Testis (tissue), 3 donors: ENCODE measurements around the gene SART1. TPM values are rescaled to one million over a fixed set of nuclear protein-coding genes. Genes with fewer than 3 reads are reported as not detected.

ENCODE experiments used
- DNase-seq: peaks from one replicate; pipeline ENCODE4 v3.0.0-alpha.2; 2019
- H3K27ac ChIP-seq, 2 donors: fragments of 200-600 bp; sonication (generic); one replicate each; pipeline ENCODE4 v1.5.1; 2019
- H3K27me3 ChIP-seq: fragments of 200-600 bp; sonication (generic); one replicate; pipeline ENCODE4 v1.5.1; 2019
- H3K36me3 ChIP-seq: fragments of 200-600 bp; sonication (generic); one replicate; pipeline ENCODE4 v1.5.1; 2017; ENCODE audit warnings: low read depth; ENCODE audit errors: missing control alignments
- H3K4me1 ChIP-seq: fragments of 200-600 bp; sonication (generic); one replicate; pipeline ENCODE4 v1.5.1; 2019
- H3K4me3 ChIP-seq, 2 donors: fragments of 200-600 bp; sonication (generic); one replicate each; pipeline ENCODE4 v1.5.1; 2017 to 2019
- H3K9me3 ChIP-seq: fragments of 200-600 bp; sonication (generic); one replicate; pipeline ENCODE4 v1.5.1; 2017
- CTCF ChIP-seq, 3 experiments: fragments of 450-650 bp in 2 of 3; fragments of 200-600 bp in 1 of 3; sonication (generic) in 1 of 3; IDR thresholded peaks; one replicate each; pipeline ENCODE4 v1.5.1; 2016 to 2019; ENCODE audit warnings: antibody characterized with exemption in 3 of 3, mild to moderate bottlenecking in 2 of 3, moderate library complexity in 1 of 3
- POLR2A ChIP-seq: fragments of 450-650 bp; IDR thresholded peaks from one replicate; pipeline ENCODE4 v1.6.1; 2017; ENCODE audit warnings: antibody characterized with exemption, mild to moderate bottlenecking, moderate library complexity
- WGBS, 2 donors: methylation state at CpG; one replicate each; pipeline ENCODE4 v1.1.5; 2018; 5-methylcytosine and 5-hydroxymethylcytosine counted together
- intact Hi-C: fragments of 100-400 bp; cut with DNase I; formaldehyde crosslinking; loops from one replicate; pipeline ENCODE4 v1.15.1; 2023; ENCODE audit warnings: low total_unique reads
- polyA plus RNA-seq: library from polyadenylated mRNA; stranded (reverse); fragments of 350-450 nt; fragmentation: Illumina TruSeq; extraction: RNeasy Lipid Tissue Mini Kit (QIAGEN cat#74804); gene quantifications from one replicate; pipeline ENCODE4 v1.2.3, GENCODE V29; 2014; ENCODE audit warnings: low read depth, low replicate concordance; ENCODE audit not compliant: insufficient read depth
- total RNA-seq, 2 donors: library from RNA; depleted of rRNA; stranded (reverse); fragments of >200 nt; gene quantifications; one replicate each; pipeline ENCODE4 v1.2.3, GENCODE V29; 2016

SART1 gene
- total and polyA plus RNA-seq, 3 donors from 2014 or later: 56.8 to 102 (median 81.1) TPM

DNA sequence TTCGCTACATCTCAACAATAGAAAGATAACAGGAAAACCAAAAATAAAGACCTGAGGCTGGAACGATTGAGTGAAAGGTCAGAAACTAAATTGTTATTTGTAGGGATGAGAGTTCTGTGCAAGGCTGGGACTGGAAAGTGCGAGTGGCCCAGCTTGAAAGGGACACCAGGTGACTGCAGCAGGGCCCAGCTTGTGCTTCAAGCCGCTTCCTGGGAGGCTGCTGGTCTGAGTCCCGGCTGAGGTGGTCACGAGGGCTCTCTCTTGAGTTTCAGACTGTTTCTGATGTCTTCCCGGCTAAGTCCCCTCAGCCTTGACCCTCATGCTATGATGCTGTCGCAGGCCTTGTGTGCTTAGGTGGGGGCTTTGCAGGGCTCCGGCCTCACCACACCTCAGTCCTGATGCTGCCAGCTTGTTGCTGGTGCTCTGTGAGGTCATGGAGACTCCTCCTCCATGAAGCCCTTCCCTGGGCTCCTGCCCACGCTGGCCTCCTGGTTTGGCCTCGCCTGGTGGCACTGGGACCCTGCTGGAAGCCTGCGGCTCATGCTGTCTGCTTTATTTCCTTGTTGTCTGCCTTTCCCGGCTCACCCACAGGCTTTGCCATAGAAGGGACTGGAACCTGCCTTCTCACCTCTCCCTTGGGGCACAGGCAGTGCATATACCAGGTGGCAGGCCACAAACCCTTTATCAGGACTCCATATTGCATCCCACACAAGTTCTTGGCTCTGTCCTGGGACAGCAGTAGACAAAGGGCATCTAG is 44.8 kb downstream of the SART1 start:
- intact Hi-C loops: no loop called here
- no peak for DNase-seq
- H3K27me3 ChIP-seq: no peaks in the 10 kb centered on the region
- H3K9me3 ChIP-seq: no peaks in the 10 kb centered on the region
- H3K4me1 ChIP-seq: peaks cover 8% of the 10 kb centered on the region
- WGBS, 2 donors: 78 to 81% methylated on average over 13 of the region's 13 CpGs
- H3K4me3 ChIP-seq: no peak overlapping the region
- no peaks in the 10 kb centered on the region for H3K36me3 ChIP-seq
- H3K27ac ChIP-seq: no peak overlapping the region
- TF ChIP-seq POLR2A (no peak), CTCF (IDR thresholded peaks at IDR 0.05) (no peak)

GRCh38 chr11:66006891-66007176 is 45.3 kb downstream of the SART1 start:
- intact Hi-C loops: no loop called here
- Histone ChIP-seq H3K4me1 (peaks cover 11% of the 10 kb centered on the region), H3K4me3 (no peak overlapping the region), H3K36me3 (no peaks in the 10 kb centered on the region), H3K27me3 (no peaks in the 10 kb centered on the region), H3K9me3 (no peaks in the 10 kb centered on the region), H3K27ac (no peak overlapping the region)
- no peak for DNase-seq
- TF ChIP-seq POLR2A: no peak
- no peak for TF ChIP-seq CTCF (IDR thresholded peaks at IDR 0.05)
- 76% methylated on average over 4 of the region's 4 CpGs; no CpG with 5 or more reads in 1 of the 2 donors for WGBS, 2 donors

DNA sequence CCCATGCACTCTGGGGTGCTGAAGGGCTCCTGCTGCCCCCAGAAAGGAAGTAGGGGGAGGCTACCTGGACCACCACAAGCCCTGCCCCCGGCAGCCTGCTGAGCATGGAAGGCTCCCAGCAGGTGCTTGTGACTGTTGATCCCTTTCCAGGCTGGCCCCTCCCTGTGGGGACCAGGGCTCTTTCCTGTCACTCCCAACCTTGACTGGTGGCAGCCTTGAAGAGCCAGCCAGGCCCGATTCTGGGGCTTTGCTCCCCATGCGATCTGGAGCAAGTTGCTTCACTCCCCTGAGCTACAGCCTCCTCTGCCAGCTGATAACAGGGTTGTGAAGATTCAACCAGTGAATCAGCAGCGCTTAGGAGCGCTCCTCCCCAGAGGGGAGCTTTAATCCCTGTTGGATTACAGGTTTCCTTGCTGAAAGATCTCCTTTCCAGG is 45.7 kb downstream of the SART1 start:
- intact Hi-C loops: no loop called here
- Histone ChIP-seq H3K27me3 (no peaks in the 10 kb centered on the region), H3K4me1 (peaks cover 11% of the 10 kb centered on the region), H3K36me3 (no peaks in the 10 kb centered on the region), H3K27ac (no peak overlapping the region), H3K4me3 (no peak overlapping the region), H3K9me3 (no peaks in the 10 kb centered on the region)
- DNase-seq: peak; percentile 48
- WGBS, 2 donors: 55% methylated on average over 5 of the region's 5 CpGs; no CpG with 5 or more reads in 1 of the 2 donors
- TF ChIP-seq POLR2A (no peak), CTCF (IDR thresholded peaks at IDR 0.05) (no peak)

GRCh38 chr11:66008095-66008467 is 46.5 kb downstream of the SART1 start:
- H3K36me3 ChIP-seq: no peaks in the 10 kb centered on the region
- no peaks in the 10 kb centered on the region for H3K27me3 ChIP-seq
- WGBS, 2 donors: 71 to 78% methylated on average over 2 of the region's 2 CpGs

More at GRCh38 chr11:66008095-66008467, 46.5 kb downstream of the SART1 start:
- no peak for DNase-seq
- Histone ChIP-seq H3K9me3 (no peaks in the 10 kb centered on the region), H3K27ac (no peak overlapping the region), H3K4me1 (peaks cover 11% of the 10 kb centered on the region), H3K4me3 (no peak overlapping the region)
- TF ChIP-seq CTCF (IDR thresholded peaks at IDR 0.05) (no peak), POLR2A (no peak)
- intact Hi-C loops: no loop called here
